ENCODE measurements around the gene CTSG.
"Not testable (repeated sequence)": the region's sequence is repeated elsewhere in the genome, so short reads cannot be mapped to it uniquely, and the experiment has no call there.

Gene CTSG

GRCh38 chr14:24525877-24526620, 50.0 kb downstream of the CTSG start:
- not testable (repeated sequence) for H3K27ac ChIP-seq (ENCODE audit: low read length, poor library complexity, severe bottlenecking); H3K9ac ChIP-seq (ENCODE audit: low read length); H3K23ac ChIP-seq (ENCODE audit: low read length in 2 of 2); H2BK15ac ChIP-seq (ENCODE audit: low read depth, poor library complexity, severe bottlenecking); H3K4me3 ChIP-seq (ENCODE audit: insufficient read depth in 1 of 2, low read depth in 1 of 2, low read length in 2 of 2); H2BK120ac ChIP-seq (ENCODE audit: low read depth, low read length); H2BK5ac ChIP-seq (ENCODE audit: low read depth, low read length, poor library complexity, severe bottlenecking); H2AK5ac ChIP-seq (ENCODE audit: low read length, severe bottlenecking); H3K9me3 ChIP-seq (ENCODE audit: control insufficient read depth, low read length); H2BK12ac ChIP-seq (ENCODE audit: low read length in 2 of 2); DNase-seq; H3K4ac ChIP-seq (ENCODE audit: low read depth in 1 of 2, low read length in 2 of 2); H3K4me2 ChIP-seq (ENCODE audit: low read length, poor library complexity, severe bottlenecking); H4K91ac ChIP-seq (ENCODE audit: low read length); H3K18ac ChIP-seq (ENCODE audit: low read depth in 1 of 2, low read length in 2 of 2); H3K4me1 ChIP-seq (ENCODE audit: control insufficient read depth, insufficient read depth, low read depth, low read length); H4K8ac ChIP-seq (ENCODE audit: low read length); H2AFZ ChIP-seq (ENCODE audit: low read depth, low read length); H3K36me3 ChIP-seq (ENCODE audit: control insufficient read depth in 1 of 2, insufficient read depth in 2 of 2, low read depth in 1 of 2, low read length in 2 of 2); H3K14ac ChIP-seq (ENCODE audit: low read length in 2 of 2); H3K79me1 ChIP-seq (replicated peaks; ENCODE audit: low read length, poor library complexity, severe bottlenecking); H3K27me3 ChIP-seq (ENCODE audit: control insufficient read depth in 1 of 2, insufficient read depth in 1 of 2, low read length in 2 of 2)
- WGBS: 69% methylated on average over 14 of the region's 15 CpGs
